A673 (cell line): ENCODE results near the gene ZNF507.

Experiments used
- EZH2 ChIP-seq: fragments of 200-600 bp; sonication (generic); IDR thresholded peaks from 2 replicates; pipeline ENCODE4 v1.6.1; 2017; ENCODE audit warnings: borderline replicate concordance, low read depth, mild to moderate bottlenecking, mixed read lengths, antibody characterized with exemption, low read length; ENCODE audit not compliant: poor library complexity, severe bottlenecking
- TF ChIP-seq, protein P1 (sequence below): fragments of 300-800, 200-600 bp; sonication (generic); conservative IDR thresholded peaks from 2 replicates; pipeline ENCODE4 v1.5.1; 2017; ENCODE audit warnings: low read depth, mild to moderate bottlenecking, antibody characterized with exemption, low read length, moderate library complexity, mixed read lengths

GRCh38 chr19:32302778-32303177 lies 42.6 kb upstream of the ZNF507 start:
- TF ChIP-seq, protein P1, sequence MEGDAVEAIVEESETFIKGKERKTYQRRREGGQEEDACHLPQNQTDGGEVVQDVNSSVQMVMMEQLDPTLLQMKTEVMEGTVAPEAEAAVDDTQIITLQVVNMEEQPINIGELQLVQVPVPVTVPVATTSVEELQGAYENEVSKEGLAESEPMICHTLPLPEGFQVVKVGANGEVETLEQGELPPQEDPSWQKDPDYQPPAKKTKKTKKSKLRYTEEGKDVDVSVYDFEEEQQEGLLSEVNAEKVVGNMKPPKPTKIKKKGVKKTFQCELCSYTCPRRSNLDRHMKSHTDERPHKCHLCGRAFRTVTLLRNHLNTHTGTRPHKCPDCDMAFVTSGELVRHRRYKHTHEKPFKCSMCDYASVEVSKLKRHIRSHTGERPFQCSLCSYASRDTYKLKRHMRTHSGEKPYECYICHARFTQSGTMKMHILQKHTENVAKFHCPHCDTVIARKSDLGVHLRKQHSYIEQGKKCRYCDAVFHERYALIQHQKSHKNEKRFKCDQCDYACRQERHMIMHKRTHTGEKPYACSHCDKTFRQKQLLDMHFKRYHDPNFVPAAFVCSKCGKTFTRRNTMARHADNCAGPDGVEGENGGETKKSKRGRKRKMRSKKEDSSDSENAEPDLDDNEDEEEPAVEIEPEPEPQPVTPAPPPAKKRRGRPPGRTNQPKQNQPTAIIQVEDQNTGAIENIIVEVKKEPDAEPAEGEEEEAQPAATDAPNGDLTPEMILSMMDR: no peak
- TF ChIP-seq EZH2: no peak
